Loucy (cell line): Measurements from ENCODE around the gene CRACDL.

ENCODE experiments used
- H2AFZ ChIP-seq: fragments of 200-600 bp; sonication (generic); 2 replicates; pipeline ENCODE4 v1.6.0; 2016; ENCODE audit warnings: antibody characterized with exemption, mild to moderate bottlenecking, low read length, moderate library complexity
- H3F3A ChIP-seq: fragments of 200-600 bp; 2 replicates; pipeline ENCODE4 v1.6.0; 2016; ENCODE audit warnings: antibody characterized with exemption, low read depth, mild to moderate bottlenecking
- H3K27me3 ChIP-seq: fragments of 200-600 bp; sonication (generic); 2 replicates; pipeline ENCODE4 v1.6.1; 2014; ENCODE audit warnings: low read length, mild to moderate bottlenecking; ENCODE audit not compliant: insufficient read depth, poor library complexity, severe bottlenecking
- H3K36me3 ChIP-seq: fragments of 200-600 bp; sonication (generic); 2 replicates; pipeline ENCODE4 v1.6.1; 2016; ENCODE audit warnings: low read length; ENCODE audit not compliant: insufficient read depth
- H3K4me1 ChIP-seq: fragments of 200-600 bp; sonication (generic); 2 replicates; pipeline ENCODE4 v1.5.1; 2014; ENCODE audit warnings: low read length, mild to moderate bottlenecking; ENCODE audit not compliant: insufficient read depth, poor library complexity, severe bottlenecking
- H3K4me2 ChIP-seq: fragments of 200-600 bp; sonication (generic); 2 replicates; pipeline ENCODE4 v1.6.0; 2014; ENCODE audit warnings: antibody characterized with exemption, low read length, low read depth, mild to moderate bottlenecking; ENCODE audit not compliant: poor library complexity, severe bottlenecking
- H3K4me3 ChIP-seq: fragments of 200-600 bp; sonication (generic); 2 replicates; pipeline ENCODE4 v1.5.1; 2014; ENCODE audit warnings: low read length, mild to moderate bottlenecking, mixed read lengths; ENCODE audit not compliant: poor library complexity, severe bottlenecking
- H3K79me2 ChIP-seq: fragments of 200-600 bp; sonication (generic); 2 replicates; pipeline ENCODE4 v1.6.1; 2014; ENCODE audit warnings: low read length; ENCODE audit not compliant: insufficient read depth
- H3K9ac ChIP-seq: fragments of 200-600 bp; sonication (generic); 2 replicates; pipeline ENCODE4 v1.6.0; 2014; ENCODE audit warnings: mild to moderate bottlenecking, low read depth, low read length, moderate library complexity; ENCODE audit not compliant: poor library complexity, severe bottlenecking
- H3K9me2 ChIP-seq: fragments of 200-600 bp; sonication (generic); replicated peaks from 2 replicates; pipeline ENCODE4 v1.6.1; 2016; ENCODE audit warnings: low read depth, low read length, mixed read lengths
- H3K9me3 ChIP-seq: fragments of 200-600 bp; sonication (generic); 2 replicates; pipeline ENCODE4 v1.6.1; 2014; ENCODE audit warnings: mild to moderate bottlenecking, antibody characterized with exemption, low read length, low read depth; ENCODE audit not compliant: insufficient read depth
- H4K20me1 ChIP-seq: fragments of 200-600 bp; sonication (generic); 2 replicates; pipeline ENCODE4 v1.6.0; 2014; ENCODE audit warnings: antibody characterized with exemption, low read length, mild to moderate bottlenecking; ENCODE audit not compliant: insufficient read depth, poor library complexity, severe bottlenecking
- CTCF ChIP-seq: fragments of 200-600 bp; sonication (generic); conservative IDR thresholded peaks from 2 replicates; pipeline ENCODE4 v1.5.1; 2014; ENCODE audit warnings: mild to moderate bottlenecking, antibody characterized with exemption, low read length
- EZH2phosphoT487 ChIP-seq: fragments of 200-600 bp; IDR thresholded peaks from 2 replicates; pipeline ENCODE4 v1.6.1; 2018; ENCODE audit warnings: antibody characterized with exemption, mild to moderate bottlenecking, moderate library complexity, borderline replicate concordance

Gene CRACDL

DNA sequence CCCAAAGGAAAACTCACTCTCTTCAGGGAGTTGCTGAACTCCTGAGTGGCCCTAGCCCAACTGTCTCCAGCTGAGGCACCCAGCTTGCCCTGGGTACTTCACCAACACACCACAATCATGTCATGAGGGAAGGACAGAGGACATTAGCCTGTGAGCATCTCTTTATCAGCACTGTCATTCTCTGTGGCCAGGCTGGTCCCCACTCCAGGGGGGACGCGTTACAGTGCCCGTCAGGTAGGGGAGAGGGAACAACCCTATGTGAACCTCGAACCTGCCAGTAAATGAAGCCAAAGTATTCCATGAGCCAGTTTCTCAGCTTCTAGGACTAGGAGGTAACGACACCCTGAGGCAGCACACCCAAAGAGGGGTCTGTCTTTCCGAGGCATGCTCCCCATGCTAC lies 110.2 kb downstream of the CRACDL start:
- Histone ChIP-seq H3K4me3 (no peak overlapping the region), H3K79me2 (no peaks in the 10 kb centered on the region), H3F3A (no peaks in the 10 kb centered on the region), H3K27me3 (no peaks in the 10 kb centered on the region), H3K4me2 (no peak overlapping the region), H4K20me1 (no peaks in the 10 kb centered on the region), H3K4me1 (peaks cover 45% of the 10 kb centered on the region), H3K9me2 (no peaks in the 10 kb centered on the region), H2AFZ (no peak overlapping the region), H3K36me3 (no peaks in the 10 kb centered on the region), H3K9me3 (no peaks in the 10 kb centered on the region), H3K9ac (no peak overlapping the region)
- no peak for TF ChIP-seq EZH2phosphoT487
- no peak for TF ChIP-seq CTCF

DNA sequence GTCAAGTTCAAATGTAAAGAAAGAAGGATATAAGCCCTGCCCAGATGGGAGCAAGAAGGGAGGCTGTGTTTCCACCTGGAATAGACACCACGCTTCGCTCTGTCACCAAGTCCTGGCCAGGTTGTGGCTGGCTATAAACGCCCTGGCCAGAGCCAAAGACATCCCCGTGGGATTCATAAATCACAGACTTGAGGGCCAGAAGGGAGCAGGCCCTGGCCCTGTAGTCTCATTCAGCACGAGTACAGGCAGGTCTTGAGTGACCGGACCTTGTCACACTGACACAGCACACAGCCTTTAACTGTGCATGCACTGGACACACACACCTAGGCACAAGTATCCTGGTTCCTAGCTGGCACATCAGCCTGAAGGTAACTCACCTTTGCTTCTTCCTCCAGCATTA lies 110.6 kb downstream of the CRACDL start:
- Histone ChIP-seq H3K4me3 (no peak overlapping the region), H3K27me3 (no peaks in the 10 kb centered on the region), H3F3A (no peaks in the 10 kb centered on the region), H4K20me1 (no peaks in the 10 kb centered on the region), H3K9ac (no peak overlapping the region), H3K4me1 (peaks cover 41% of the 10 kb centered on the region), H3K79me2 (no peaks in the 10 kb centered on the region), H3K4me2 (no peak overlapping the region), H3K36me3 (no peaks in the 10 kb centered on the region), H3K9me3 (no peaks in the 10 kb centered on the region), H3K9me2 (no peaks in the 10 kb centered on the region), H2AFZ (no peak overlapping the region)
- TF ChIP-seq EZH2phosphoT487 (no peak), CTCF (no peak)

DNA sequence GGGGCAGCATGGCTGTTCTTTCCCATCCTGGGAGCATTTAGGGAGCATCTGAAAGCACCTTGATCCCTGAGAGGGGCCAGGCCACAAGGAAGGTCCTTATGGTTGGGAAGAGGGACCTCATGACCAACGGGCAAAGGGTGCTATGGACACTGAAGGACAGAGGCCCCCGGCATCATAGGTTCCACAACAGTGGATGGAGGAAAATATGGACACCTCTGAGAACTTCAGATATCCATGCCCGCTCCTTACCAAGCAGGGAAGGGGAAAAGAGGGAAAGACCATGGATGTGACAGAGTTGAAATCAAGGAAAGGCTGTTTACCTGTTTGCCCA lies 111.0 kb downstream of the CRACDL start:
- no peaks in the 10 kb centered on the region for H3F3A ChIP-seq
- H3K27me3 ChIP-seq: no peaks in the 10 kb centered on the region

More for the DNA sequence above, 111.0 kb downstream of the CRACDL start:
- H3K36me3 ChIP-seq: no peaks in the 10 kb centered on the region
- H3K4me3 ChIP-seq: no peak overlapping the region
- TF ChIP-seq EZH2phosphoT487 (no peak), CTCF (no peak)
- H3K9ac ChIP-seq: no peak overlapping the region
- H4K20me1 ChIP-seq: no peaks in the 10 kb centered on the region
- no peaks in the 10 kb centered on the region for H3K9me3 ChIP-seq
- no peaks in the 10 kb centered on the region for H3K79me2 ChIP-seq
- no peak overlapping the region for H3K4me2 ChIP-seq
- 0 out of 2 replicates have a peak overlapping the region, but pooled peaks have one; percentile 54 for H2AFZ ChIP-seq
- H3K4me1 ChIP-seq: peaks cover 36% of the 10 kb centered on the region
- no peaks in the 10 kb centered on the region for H3K9me2 ChIP-seq
